Left renal pelvis (tissue), 4 donors: ENCODE results near the gene LIMS1. TPM values are rescaled to one million over a fixed set of nuclear protein-coding genes. Genes with fewer than 3 reads are reported as not detected.
A peak's percentile ranks its signal among the peaks of the same experiment; 100 is the strongest.

ENCODE experiments used
- DNase-seq, 4 donors: peaks; one replicate each; pipeline ENCODE4 v3.0.0-alpha.2; 2013; ENCODE audit warnings: low read depth in 4 of 4, low spot score in 3 of 4
- polyA plus RNA-seq, 4 donors: library from polyadenylated mRNA; unstranded; fragments of 120-200 nt; gene quantifications; one replicate each; pipeline ENCODE4 v1.2.1, GENCODE V29; 2013; ENCODE audit not compliant: insufficient read length in 4 of 4

Gene LIMS1
- polyA plus RNA-seq, 4 donors, result 48.1 to 54.0 (median 51.3) TPM

- no peak for DNase-seq
Measured at GRCh38 chr2:108612514-108613183, 78.4 kb downstream of the LIMS1 start.

- DNase-seq, result no peak
Measured at GRCh38 chr2:108613261-108614042, 79.2 kb downstream of the LIMS1 start.

- no peak for DNase-seq
Measured at GRCh38 chr2:108614043-108614545, 79.8 kb downstream of the LIMS1 start.

- no peak for DNase-seq
Measured at GRCh38 chr2:108614659-108615058, 80.4 kb downstream of the LIMS1 start.

GRCh38 chr2:108615480-108616090 lies 81.3 kb downstream of the LIMS1 start:
- DNase-seq, result no peak

GRCh38 chr2:108616318-108616717 lies 82.0 kb downstream of the LIMS1 start:
- no peak for DNase-seq

- peak in 2 of 4 donors; percentile 63 to 72 for DNase-seq
Measured at GRCh38 chr2:108616751-108617161, 82.5 kb downstream of the LIMS1 start.

GRCh38 chr2:108617617-108618016 lies 83.3 kb downstream of the LIMS1 start:
- DNase-seq, result no peak

GRCh38 chr2:108619925-108620620 lies 85.8 kb downstream of the LIMS1 start:
- no peak for DNase-seq

GRCh38 chr2:108620656-108621055 lies 86.4 kb downstream of the LIMS1 start:
- no peak for DNase-seq

GRCh38 chr2:108621087-108621559 lies 86.9 kb downstream of the LIMS1 start:
- DNase-seq, result no peak

GRCh38 chr2:108621687-108622681 lies 87.7 kb downstream of the LIMS1 start:
- no peak for DNase-seq

- DNase-seq, result no peak
Measured at GRCh38 chr2:108623616-108624015, 89.3 kb downstream of the LIMS1 start.

GRCh38 chr2:108625186-108625827 lies 91.0 kb downstream of the LIMS1 start:
- DNase-seq, result no peak

- no peak for DNase-seq
Measured at GRCh38 chr2:108625828-108626195, 91.5 kb downstream of the LIMS1 start.

GRCh38 chr2:108626995-108627394 lies 92.7 kb downstream of the LIMS1 start:
- no peak for DNase-seq

GRCh38 chr2:108627911-108628567 lies 93.8 kb downstream of the LIMS1 start:
- no peak for DNase-seq

GRCh38 chr2:108628936-108629335 lies 94.7 kb downstream of the LIMS1 start:
- no peak for DNase-seq

GRCh38 chr2:108629417-108629816 lies 95.1 kb downstream of the LIMS1 start:
- no peak for DNase-seq
